IPS-11a (cell line): Measurements from ENCODE around the gene OR6B3.

Experiments
- H3K4me3 ChIP-seq: one replicate; pipeline ENCODE4 v1.5.1; 2013; ENCODE audit warnings: low read depth, low read length, control low read depth

Gene OR6B3

GRCh38 chr2:240053173-240054155 is at the start of gene OR6B3:
Gene OR6B3 (minus strand): TSS chr2:240053521.
- H3K4me3 ChIP-seq = no peak within 1 kb of the TSS

DNA sequence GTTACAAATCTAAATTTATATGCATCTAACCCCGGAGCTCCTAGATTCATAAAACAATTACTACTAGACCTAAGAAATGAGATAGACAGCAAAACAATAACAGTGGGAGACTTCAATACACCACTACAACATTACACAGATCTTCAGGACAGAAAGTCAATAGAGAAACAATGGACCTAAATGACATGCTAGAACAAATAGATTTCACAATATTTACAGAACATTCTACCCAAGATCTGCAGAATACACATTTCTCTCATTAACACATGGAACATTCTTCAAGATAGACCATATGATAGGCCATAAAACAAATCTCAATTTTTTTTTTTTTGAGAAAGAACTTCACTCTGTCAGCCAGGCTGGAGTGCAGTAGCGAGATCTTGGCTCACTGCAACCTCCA is 45.0 kb upstream of the OR6B3 start:
- H3K4me3 ChIP-seq = no peak overlapping the region

DNA sequence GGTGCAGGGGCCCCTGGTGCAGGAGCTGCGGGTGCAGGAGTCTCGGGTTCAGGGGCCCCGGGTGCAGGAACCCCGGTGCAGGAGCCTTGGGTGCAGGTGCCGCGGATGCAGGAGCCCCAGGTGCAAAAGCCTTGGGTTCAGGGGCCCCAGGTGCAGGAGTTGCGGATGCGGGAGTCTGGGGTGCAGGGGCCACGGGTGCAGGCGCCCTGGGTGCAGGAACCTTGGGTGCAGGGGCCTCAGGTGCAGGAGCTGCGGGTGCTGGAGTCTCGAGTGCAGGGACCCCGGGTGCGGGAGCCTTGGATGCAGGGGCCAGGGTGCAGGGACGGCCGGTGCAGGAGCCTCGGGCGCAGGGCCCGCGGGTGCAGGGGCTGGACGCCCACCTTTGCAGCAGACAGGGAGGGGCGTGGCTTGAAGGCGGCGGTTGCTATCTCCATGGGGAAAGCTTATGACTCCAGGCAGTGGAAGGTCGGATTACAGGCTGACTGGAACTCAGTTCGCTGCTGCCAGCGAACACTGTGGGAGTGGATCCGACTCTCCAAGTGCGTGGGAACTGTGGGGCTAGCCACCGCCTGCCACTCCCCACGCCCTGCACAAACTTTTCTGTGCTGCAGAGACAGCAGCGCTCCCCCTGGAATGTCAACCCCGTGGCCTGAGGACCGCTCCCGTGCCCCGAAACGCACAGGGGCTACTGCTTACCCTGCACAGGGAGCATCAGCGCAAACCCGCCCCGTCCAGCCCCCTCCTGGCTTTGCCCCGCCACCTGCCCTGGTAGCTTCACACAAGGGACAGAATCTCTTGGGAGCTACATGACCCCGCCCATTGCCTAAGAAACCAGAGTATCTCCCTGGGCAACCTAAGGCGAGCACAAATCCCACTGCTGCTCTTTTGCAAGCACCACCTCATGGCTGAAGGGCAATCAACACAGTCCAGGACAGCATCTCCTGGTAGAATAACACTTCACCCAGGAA is 42.5 kb upstream of the OR6B3 start:
- H3K4me3 ChIP-seq = peak overlapping the region; percentile 48

DNA sequence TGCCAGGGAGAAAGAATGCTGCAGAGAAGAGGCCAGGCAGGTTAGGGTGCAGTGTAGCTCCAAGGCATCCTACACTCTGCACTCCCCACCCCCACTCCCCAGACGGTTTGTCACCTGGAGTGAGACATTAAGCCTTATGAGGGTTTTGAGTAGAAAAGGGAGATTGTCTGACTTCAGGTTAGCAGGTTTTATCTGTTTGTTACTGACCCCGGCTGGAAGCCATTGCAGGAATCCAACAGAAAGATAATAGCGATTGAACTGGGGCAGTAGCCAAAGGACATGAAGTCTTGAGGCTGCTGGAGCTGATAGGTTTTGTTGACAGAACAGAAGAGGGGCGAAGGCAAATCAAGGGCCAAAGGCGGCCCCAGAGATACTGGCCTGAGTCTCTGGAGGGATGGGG is 36.0 kb upstream of the OR6B3 start:
- no peak overlapping the region for H3K4me3 ChIP-seq

GRCh38 chr2:240086563-240086962 is 33.2 kb upstream of the OR6B3 start:
- H3K4me3 ChIP-seq = no peak overlapping the region

- no peak overlapping the region for H3K4me3 ChIP-seq
Measured at GRCh38 chr2:240078631-240079030, 25.3 kb upstream of the OR6B3 start.

DNA sequence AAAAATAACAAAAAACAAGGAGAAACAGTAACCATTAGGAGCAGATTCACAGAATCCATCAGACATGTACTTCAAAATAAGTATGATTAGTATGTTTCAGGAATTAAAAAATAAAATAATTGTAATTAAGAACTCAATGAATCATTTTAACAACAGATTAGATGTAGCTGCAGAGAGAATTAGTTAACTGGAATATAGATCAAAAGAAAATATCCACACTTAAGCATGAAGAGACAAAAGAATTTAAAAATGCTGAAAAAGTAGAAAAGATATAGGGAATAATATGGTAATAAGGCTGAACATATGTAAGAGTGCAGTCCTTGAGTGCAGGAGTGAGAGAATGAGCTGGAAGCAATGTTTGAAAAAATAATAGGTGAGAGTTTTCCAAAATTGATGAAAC is 24.1 kb upstream of the OR6B3 start:
- no peak overlapping the region for H3K4me3 ChIP-seq

DNA sequence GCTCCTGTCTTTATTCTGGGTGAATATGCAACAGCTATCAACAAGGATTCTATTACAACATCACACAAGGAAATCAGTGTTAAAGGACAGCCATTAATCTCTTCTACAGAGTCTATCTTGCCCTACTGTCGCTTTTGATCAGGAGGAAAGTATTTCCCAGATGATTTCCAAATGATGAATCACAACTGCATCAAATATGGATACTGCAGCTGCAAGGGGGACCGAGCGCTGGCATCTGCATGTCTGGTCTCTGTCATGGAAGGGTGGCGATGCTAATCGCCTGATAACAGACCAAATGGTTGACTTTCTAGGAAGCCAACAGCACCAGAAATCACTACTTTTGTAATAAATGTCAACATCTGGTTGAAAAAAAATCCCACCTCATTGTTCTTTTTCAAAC is 21.2 kb upstream of the OR6B3 start:
- no peak overlapping the region for H3K4me3 ChIP-seq

DNA sequence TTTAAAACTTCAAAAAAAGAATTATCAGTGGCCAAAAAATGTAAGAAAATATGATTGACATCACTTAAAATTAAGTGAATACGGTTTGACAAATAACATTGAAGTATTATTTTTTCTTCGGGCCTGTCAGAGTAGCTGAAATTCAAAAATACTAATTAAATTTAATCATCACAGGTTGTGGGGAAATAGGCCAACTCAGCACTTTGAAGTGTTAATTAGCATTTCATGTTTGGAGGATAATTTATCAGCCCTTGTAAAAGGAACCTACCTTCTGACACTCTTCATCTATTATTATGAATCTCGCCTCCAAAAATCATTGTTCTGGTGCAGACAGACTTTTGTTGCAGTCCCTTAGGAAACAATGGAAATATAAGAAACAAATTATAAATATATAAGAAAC is 17.6 kb upstream of the OR6B3 start:
- no peak overlapping the region for H3K4me3 ChIP-seq

DNA sequence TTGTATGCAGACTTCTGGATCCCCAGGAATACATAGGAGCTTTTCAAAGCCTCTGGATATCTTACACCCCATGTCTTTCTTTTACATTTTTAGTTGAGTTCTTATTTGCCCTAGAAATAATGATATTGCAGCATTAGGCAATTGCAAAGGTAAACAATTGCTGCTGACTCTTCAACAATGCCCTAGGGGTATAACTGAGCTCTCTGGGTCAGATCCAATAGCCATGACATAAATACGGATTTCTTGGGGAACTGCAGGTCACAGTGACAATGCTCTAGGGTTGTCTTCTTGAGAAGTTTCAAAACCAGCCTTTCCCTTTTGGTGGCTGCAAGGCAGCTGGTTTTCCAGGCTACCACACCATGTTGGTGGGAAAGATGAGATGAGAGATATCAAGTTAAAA is 16.5 kb upstream of the OR6B3 start:
- H3K4me3 ChIP-seq = no peak overlapping the region

DNA sequence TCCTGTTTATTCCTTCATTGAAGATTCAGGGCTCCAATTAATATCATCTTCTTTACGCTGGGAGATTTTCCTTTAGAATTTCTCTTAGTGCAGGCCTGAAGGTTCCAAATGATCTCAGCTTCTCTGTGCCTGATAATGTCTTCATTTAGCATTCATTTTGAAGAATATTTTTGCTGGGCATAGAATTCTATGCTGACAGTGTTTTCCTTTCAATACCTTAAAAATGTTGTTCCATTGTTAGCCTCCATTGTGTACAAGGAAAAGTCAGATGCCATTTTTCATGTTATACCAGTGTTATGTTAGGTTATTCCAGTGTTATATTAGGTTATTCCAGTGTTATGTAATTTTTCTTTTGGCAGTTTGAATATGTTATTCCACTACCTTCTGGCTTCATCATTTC is 14.9 kb upstream of the OR6B3 start:
- H3K4me3 ChIP-seq = no peak overlapping the region

DNA sequence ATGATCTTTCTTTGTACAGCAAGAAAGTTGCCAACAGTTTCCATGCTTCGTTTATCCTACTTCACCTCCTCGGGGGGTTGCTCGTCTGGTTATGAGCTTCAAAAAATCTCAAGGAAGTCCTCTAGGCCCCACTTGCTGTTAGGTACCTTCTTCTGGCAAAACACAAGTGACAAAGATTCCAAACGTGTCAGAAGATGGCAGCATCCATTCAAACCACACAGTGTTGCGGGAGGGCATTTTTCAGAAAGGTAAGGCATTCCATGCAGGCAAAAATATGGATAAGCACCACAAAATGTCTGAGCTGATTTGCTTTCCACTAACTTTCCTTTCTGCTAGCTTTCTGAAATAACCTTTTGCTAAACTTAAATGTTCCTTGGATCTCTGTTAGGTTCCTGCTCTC is 13.2 kb upstream of the OR6B3 start:
- H3K4me3 ChIP-seq = no peak overlapping the region

DNA sequence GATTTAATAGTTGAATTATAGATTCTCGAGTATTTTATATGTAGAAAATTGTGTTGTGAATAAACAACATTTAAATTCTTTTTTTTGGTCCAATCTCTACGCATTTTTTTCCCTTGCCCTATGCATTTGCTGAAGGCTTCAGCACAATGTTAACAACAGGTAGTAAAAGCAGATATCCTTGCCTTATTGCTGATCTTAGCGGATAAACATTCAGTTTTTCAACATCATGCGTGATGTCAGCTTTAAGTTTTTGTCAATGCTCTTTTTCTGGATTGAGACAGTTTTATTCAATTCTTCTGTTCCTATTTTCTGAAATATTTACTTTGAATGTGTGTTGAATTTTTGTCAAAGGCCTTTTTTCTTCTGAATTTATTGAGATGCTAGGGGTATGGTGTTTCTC is 11.6 kb upstream of the OR6B3 start:
- H3K4me3 ChIP-seq = no peak overlapping the region

GRCh38 chr2:240060977-240061591 is 7.8 kb upstream of the OR6B3 start:
- no peak overlapping the region for H3K4me3 ChIP-seq

- H3K4me3 ChIP-seq = no peak overlapping the region
Measured at GRCh38 chr2:240056678-240057077, 3.4 kb upstream of the OR6B3 start.

DNA sequence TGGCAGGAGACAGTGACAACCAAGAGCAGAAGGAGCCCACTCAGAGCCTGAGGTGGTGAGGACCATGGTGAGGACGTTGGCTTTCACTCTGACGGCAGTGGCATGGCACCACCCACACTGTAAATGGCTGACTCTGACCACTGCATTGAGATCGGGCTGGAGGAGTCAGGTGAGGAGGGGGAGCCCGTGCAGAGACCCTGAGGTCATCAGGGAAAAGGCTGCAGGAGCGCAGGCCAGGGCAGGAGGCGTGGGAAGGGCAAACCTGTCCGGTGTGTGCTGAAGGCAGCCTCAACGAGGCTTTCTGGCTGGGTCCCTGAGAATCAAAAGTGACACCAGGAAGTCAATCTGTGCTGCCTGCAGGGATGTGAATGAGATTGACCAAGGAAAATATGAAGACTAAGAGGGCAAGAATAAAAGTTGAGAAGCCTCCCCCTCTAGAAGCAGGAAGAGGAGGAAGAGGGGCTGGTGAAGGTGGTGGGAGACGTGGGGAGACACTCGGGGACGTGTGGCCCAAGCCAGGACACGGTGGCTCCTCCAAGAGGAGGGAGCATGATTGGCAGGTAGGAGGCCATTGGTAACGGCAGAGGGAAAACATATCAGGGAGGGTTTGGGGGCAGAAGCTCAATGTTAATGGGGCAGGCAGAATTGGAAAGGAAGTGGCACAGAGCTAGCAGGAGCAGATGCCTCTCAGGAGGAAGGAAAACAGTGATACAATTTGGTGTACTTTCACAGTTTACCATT is 2.0 kb upstream of the OR6B3 start:
- no peak overlapping the region for H3K4me3 ChIP-seq

- no peak overlapping the region for H3K4me3 ChIP-seq
Measured at GRCh38 chr2:240052524-240052923, 797 bp downstream of the OR6B3 start.

DNA sequence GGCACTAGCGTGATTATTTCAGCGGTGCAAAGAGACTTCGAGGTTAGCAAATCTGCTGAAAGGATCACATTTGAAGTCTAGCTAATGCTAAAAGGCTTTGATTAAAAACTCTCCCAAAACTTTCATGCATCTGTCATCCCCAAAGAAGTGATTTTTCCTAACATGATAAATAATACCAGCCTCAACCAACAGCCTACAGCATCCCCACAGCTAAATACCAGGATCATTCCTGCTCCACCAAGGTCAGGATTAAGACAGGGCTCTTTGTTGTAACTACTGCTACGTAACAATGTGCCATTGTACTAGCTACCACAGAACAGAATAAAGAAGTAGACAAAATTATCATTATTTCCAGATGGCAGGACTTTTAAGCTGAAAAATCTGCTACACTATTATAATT is 1.6 kb downstream of the OR6B3 start:
- H3K4me3 ChIP-seq = no peak overlapping the region

GRCh38 chr2:240050278-240050677 is 3.0 kb downstream of the OR6B3 start:
- no peak overlapping the region for H3K4me3 ChIP-seq

DNA sequence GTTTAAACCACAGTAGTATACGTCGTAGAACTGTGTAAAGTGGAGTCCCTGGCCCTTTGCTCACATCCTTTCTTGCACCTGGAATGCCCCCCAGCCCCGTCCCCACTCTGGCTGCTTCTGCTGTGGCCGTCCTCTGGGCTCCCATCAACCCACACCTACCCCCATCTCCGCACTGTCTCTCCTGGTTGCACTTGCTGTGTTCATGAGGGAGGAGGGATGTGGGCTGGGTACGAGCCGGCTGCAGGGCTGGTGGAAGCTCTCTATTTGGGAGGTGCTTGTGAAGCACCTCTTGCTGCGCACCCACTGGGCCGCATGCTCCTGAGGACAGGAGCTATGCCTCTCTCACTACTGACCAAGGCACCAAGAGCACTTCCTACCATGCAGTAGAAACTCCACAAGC is 5.1 kb downstream of the OR6B3 start:
- H3K4me3 ChIP-seq = no peak overlapping the region

GRCh38 chr2:240045098-240045497 is 8.2 kb downstream of the OR6B3 start:
- H3K4me3 ChIP-seq = no peak overlapping the region
